GM18870 (cell line): ENCODE measurements around the gene STARD3.
"Not testable (repeated sequence)": the region's sequence is repeated elsewhere in the genome, so short reads cannot be mapped to it uniquely, and the experiment has no call there.

Experiments
- ATAC-seq: cut with Tn5 transposase; IDR thresholded peaks from one replicate; pipeline ENCODE4 v1.9.1; 2021; ENCODE audit warnings: moderate library complexity; ENCODE audit not compliant: unreplicated experiment

The STARD3 gene

GRCh38 chr17:39687101-39687545, 50.2 kb downstream of the STARD3 start:
- no peak for ATAC-seq

GRCh38 chr17:39687546-39688474, 50.9 kb downstream of the STARD3 start, which contains the start of gene PGAP3:
Gene PGAP3, minus strand, starts transcription at chr17:39688057. Its CDS starts 43 bp downstream, at chr17:39688014.
- peak; percentile 79 for ATAC-seq

- no peak for ATAC-seq
Observed at GRCh38 chr17:39688475-39688835, 51.5 kb downstream of the STARD3 start.

- ATAC-seq = no peak
Observed at GRCh38 chr17:39688945-39689344, 52.0 kb downstream of the STARD3 start.

GRCh38 chr17:39694593-39694992, 57.6 kb downstream of the STARD3 start:
- no peak for ATAC-seq

GRCh38 chr17:39695089-39695474, 58.1 kb downstream of the STARD3 start:
- ATAC-seq = no peak

GRCh38 chr17:39696731-39697130, 59.8 kb downstream of the STARD3 start:
- no peak for ATAC-seq

- ATAC-seq = no peak
Observed at GRCh38 chr17:39697961-39698360, 61.0 kb downstream of the STARD3 start.

- not testable (repeated sequence) for ATAC-seq
Observed at GRCh38 chr17:39699157-39699817, 62.3 kb downstream of the STARD3 start.

- no peak for ATAC-seq
Observed at GRCh38 chr17:39699818-39700147, 62.8 kb downstream of the STARD3 start, which contains the start of gene ERBB2. Gene ERBB2, plus strand, starts transcription at chr17:39700064. Its CDS starts 175 bp downstream, at chr17:39700239.

- no peak for ATAC-seq
Observed at GRCh38 chr17:39700148-39700987, 63.4 kb downstream of the STARD3 start.

GRCh38 chr17:39701012-39701783, 64.3 kb downstream of the STARD3 start:
- ATAC-seq = no peak

GRCh38 chr17:39701784-39702422, 65.0 kb downstream of the STARD3 start:
- no peak for ATAC-seq

- no peak for ATAC-seq
Observed at GRCh38 chr17:39702901-39703893, 66.3 kb downstream of the STARD3 start.

GRCh38 chr17:39703913-39704312, 67.0 kb downstream of the STARD3 start:
- ATAC-seq = no peak

- no peak for ATAC-seq
Observed at GRCh38 chr17:39704821-39705551, 68.0 kb downstream of the STARD3 start.

GRCh38 chr17:39705786-39706348, 68.9 kb downstream of the STARD3 start:
- ATAC-seq = no peak

GRCh38 chr17:39706383-39706782, 69.4 kb downstream of the STARD3 start:
- no peak for ATAC-seq
